AG09319 (cell line): ENCODE measurements around the gene RFNG.

ENCODE experiments used
- DNase-seq: peaks from one replicate; pipeline ENCODE4 v3.0.0-alpha.2; 2010; ENCODE audit warnings: low read depth; ENCODE audit errors: extremely low read depth
- TF ChIP-seq, protein P1 (sequence below): IDR thresholded peaks from 2 replicates; pipeline ENCODE4 v1.5.1; 2011; ENCODE audit warnings: low read depth, mild to moderate bottlenecking, inconsistent platforms, low read length, moderate library complexity

The RFNG gene

DNA sequence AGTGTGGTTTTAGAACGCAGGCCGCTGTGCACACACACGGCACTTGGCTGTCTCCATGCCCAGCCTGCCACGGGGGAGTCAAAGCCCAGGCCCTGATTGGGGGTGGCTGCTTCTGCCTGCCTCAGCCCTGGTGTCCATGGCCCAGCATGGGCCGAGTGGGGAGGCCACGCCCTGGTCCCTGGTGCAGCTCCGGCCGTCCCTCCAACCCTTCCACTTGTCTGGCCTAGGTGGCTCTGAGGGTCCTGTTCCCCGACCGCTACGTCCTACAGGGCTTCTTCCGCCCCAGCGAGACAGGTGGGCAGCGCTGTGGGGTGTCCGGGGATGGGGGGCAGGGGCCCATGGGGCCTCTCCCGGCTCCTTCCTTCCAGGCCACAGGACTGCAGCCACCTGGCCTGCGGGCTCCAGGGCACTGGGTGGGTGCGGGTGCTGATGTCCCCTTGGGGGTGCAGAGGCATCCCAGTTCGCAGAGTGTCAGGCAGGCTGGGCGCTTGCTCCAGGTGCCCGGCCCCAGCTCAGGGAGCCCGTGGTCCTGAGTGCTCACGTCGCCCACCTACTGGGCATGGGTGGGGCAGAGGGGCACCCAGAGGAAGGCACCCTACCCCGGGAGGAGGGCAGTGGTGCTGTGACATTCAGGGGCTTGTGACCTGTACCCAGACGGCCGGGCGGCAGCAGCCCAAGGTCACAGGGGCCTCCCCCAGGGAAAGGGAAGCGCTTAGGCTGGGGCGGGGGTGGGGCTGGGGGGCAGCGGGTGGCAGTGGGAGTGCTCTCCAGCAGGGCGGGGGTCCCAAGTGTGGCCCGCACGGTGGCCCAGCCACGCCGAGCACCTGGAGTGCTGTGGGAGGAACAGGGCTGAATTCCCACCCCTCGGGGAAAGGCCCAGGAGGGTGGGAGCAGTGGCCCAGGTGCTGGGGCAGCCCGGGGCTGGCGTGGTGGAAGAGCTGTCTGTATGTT lies 40.8 kb downstream of the RFNG start:
- TF ChIP-seq, protein P1, sequence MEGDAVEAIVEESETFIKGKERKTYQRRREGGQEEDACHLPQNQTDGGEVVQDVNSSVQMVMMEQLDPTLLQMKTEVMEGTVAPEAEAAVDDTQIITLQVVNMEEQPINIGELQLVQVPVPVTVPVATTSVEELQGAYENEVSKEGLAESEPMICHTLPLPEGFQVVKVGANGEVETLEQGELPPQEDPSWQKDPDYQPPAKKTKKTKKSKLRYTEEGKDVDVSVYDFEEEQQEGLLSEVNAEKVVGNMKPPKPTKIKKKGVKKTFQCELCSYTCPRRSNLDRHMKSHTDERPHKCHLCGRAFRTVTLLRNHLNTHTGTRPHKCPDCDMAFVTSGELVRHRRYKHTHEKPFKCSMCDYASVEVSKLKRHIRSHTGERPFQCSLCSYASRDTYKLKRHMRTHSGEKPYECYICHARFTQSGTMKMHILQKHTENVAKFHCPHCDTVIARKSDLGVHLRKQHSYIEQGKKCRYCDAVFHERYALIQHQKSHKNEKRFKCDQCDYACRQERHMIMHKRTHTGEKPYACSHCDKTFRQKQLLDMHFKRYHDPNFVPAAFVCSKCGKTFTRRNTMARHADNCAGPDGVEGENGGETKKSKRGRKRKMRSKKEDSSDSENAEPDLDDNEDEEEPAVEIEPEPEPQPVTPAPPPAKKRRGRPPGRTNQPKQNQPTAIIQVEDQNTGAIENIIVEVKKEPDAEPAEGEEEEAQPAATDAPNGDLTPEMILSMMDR, result no peak
- no peak for DNase-seq

DNA sequence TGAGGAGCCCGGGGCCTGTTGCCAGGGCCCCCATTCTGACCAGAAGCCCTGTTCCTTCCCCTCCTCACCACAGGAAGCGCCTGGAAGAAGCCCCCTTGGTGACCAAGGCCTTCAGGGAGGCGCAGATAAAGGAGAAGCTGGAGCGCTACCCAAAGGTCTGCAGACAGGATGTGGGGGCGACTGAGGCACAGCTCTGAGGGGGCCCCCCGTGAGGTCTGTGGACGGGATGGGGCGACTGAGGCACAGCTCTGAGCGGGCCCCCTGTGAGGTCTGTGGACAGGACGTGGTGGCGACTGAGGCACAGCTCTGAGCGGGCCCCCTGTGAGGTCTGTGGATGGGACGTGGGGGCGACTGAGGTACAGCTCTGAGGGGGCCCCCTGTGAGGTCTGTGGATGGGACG lies 42.2 kb downstream of the RFNG start:
- DNase-seq, result no peak
- TF ChIP-seq, protein P1, result no peak

DNA sequence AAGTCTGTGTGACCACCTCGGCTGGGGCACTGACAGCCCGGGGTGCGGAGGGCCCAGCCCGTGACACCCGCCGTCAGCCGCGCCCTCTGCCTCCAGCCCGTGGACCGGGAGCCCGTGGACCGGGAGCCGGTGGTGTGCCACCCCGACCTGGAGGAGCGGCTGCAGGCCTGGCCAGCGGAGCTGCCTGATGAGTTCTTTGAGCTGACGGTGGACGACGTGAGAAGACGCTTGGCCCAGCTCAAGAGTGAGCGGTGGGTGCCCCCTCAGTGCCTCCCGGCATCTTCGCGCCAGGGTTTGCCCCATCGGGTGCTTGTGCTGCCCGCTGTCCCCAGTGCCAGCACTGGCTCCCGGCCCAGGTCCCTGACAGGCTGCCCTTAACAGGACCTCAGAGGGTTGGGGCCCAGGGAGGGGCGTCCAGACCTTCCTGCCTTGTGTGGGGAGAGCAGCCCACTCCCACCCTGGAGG lies 42.6 kb downstream of the RFNG start:
- TF ChIP-seq, protein P1, result no peak

DNA sequence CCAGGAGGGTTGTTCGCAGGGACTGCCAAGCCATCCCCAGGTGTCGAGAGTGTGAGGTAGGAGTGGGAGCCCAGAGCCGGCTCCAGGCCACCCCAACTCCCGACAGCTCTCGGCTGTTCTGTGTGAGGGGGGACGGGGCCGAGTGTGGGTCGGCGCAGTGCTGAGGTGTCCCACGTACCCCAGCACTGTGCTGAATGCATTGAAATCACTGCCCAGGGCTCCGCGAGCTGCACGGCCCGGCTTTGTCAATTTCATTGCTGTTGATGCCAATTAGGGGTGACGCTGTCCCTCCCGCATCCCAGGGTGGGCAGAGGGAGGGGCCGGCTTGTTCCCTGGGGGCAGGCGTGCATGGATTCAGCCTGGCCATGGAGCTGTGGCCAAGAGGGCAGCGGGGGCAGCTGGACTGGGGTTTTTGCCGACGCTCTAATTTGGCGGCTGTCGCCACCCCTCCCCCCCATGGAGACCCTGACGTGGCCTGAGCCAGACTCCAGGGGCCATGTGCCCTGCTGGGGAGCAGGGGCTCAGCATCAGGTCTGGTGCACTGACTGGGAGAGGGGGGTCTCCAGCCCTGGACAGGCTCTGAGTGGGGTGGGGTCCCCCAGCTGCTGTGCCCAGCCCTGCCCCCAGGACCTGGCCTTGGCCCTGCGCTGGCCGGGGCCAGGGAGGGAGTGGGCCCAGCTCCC lies 43.2 kb downstream of the RFNG start:
- DNase-seq, result no peak
- TF ChIP-seq, protein P1, result no peak

More for the DNA sequence above, 42.6 kb downstream of the RFNG start:
- DNase-seq, result no peak

DNA sequence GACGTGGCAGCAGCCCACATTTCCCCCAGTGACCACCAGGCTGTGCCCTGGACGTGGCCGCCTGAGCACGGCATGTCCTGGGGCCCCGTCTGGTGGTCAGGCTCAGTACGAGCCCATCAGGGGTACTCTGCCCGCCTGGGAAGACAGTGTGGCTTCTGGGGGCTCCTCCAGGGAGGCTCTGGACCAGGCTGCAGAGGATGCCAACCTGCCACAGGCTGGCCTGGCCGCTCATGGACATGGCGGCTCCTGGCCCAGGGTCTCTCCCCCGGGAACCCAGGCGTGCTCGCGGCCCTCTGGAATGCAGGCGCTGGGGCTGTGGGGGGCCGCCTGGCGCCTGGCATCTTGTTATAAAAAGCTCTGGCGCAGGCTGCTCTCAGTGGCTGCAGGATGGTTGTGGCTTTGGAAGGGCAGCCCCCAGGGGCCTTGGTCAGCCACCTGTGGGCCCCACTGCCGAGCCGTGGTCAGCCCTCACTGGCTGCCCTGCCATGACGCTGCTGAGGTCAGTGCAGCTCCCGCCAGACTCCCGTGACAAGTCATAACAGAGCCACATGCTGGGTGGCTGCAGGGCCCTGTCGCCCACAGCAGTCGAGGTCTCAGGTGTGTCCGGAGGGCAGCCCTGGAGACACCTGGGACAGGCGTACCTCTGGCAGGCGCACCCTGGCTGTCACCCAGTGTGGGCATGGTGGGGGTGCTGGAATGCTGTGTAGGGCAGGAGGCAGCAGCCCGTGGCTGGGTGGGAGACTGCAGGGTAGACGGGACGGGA lies 43.9 kb downstream of the RFNG start:
- no peak for DNase-seq
- TF ChIP-seq, protein P1, result no peak

DNA sequence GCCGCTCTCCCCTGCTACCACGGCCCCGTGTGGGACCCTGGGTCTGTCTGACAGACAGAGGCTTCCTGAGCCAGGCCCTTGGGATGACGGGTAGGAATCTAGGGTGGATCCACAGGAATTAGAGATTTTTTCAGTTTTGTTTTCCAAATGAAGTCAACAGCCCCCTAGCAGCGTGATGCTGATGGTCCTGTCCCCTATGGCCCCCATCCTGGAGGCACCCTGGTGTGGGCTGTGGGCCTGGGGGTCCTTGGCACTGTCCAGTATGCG lies 44.5 kb downstream of the RFNG start:
- TF ChIP-seq, protein P1, result no peak
- no peak for DNase-seq
